BJ (cell line): ENCODE results near the gene SERPINB1. TPM values are rescaled to one million over a fixed set of nuclear protein-coding genes. Genes with fewer than 3 reads are reported as not detected.
A peak's percentile ranks its signal among the peaks of the same experiment; 100 is the strongest.

Experiments
- CTCF ChIA-PET: fragments of 350-600 bp; formaldehyde crosslinking; extraction: SDS; loops from one replicate; lab custom pipeline; 2021; ENCODE audit warnings: antibody characterized with exemption, inconsistent platforms; lab: Yijun Ruan, JAX
- POLR2A ChIA-PET: fragments of 300-600 bp; sonication (Branson Sonifier 250); formaldehyde crosslinking; extraction: SDS; loops from one replicate; lab custom pipeline; 2021; ENCODE audit warnings: antibody characterized with exemption; lab: Charles Lee
- DNase-seq: peaks from one replicate; pipeline ENCODE4 v3.0.0-alpha.2; 2011; ENCODE audit warnings: low read depth
- H3K27me3 ChIP-seq: 2 replicates; pipeline ENCODE4 v1.6.0; 2011; ENCODE audit warnings: low read length; ENCODE audit not compliant: control insufficient read depth, insufficient read depth
- H3K36me3 ChIP-seq: 2 replicates; pipeline ENCODE4 v1.5.1; 2011; ENCODE audit warnings: low read length; ENCODE audit not compliant: control insufficient read depth, insufficient read depth
- H3K4me3 ChIP-seq: 2 replicates; pipeline ENCODE4 v1.5.1; 2011; ENCODE audit warnings: low read depth, mild to moderate bottlenecking, control low read depth, low read length
- CTCF ChIP-seq: IDR thresholded peaks from 2 replicates; pipeline ENCODE4 v1.5.1; 2011; ENCODE audit warnings: low read depth, mild to moderate bottlenecking, control low read depth, inconsistent platforms, low read length, moderate library complexity; ENCODE audit not compliant: insufficient read depth
- polyA plus RNA-seq: library from polyadenylated mRNA; depleted of rRNA; stranded (reverse); fragments of >200 nt; gene quantifications from 2 replicates; pipeline ENCODE4 v1.2.3, GENCODE V29; 2011

The SERPINB1 gene
- polyA plus RNA-seq, 1 experiment: 17.9 TPM

- no peak for DNase-seq
- ChIA-PET POLR2A (interaction anchor here (0.8 kb wide), 1 partner anchor 10 kb away, joined by 3 read pairs; no protein-coding TSS in a partner anchor), CTCF (interaction anchor here (0.6 to 9.5 kb wide), 8 partner anchors 49 to 1244 kb away, joined by 3 to 151 read pairs (median 8); partner anchors contain the start of genes MYLK4 and WRNIP1)
- no peaks in the 10 kb centered on the region for H3K27me3 ChIP-seq
- H3K36me3 ChIP-seq: peaks cover 8% of the 10 kb centered on the region
- peak overlapping the region; percentile 55 for H3K4me3 ChIP-seq
- TF ChIP-seq CTCF: no peak
These were observed 1.5 kb downstream of the SERPINB1 start for GRCh38 chr6:2839982-2840748.

- no peak overlapping the region for H3K4me3 ChIP-seq
- CTCF ChIA-PET: interaction anchor here (0.6 to 9.5 kb wide), 7 partner anchors 48 to 1244 kb away, joined by 3 to 151 read pairs (median 9); partner anchors contain the start of gene WRNIP1
- TF ChIP-seq CTCF: no peak
- DNase-seq: no peak
- H3K27me3 ChIP-seq: no peaks in the 10 kb centered on the region
- POLR2A ChIA-PET: interaction anchor here (0.8 kb wide), 1 partner anchor 11 kb away, joined by 3 read pairs; no protein-coding TSS in a partner anchor
- peaks cover 8% of the 10 kb centered on the region for H3K36me3 ChIP-seq
These were observed 2.3 kb downstream of the SERPINB1 start for GRCh38 chr6:2839195-2839981.

GRCh38 chr6:2838251-2838650 lies 3.4 kb downstream of the SERPINB1 start:
- ChIA-PET POLR2A (no interaction called here), CTCF (no interaction called here)
- no peak for DNase-seq
- H3K4me3 ChIP-seq: no peak overlapping the region
- peaks cover 9% of the 10 kb centered on the region for H3K36me3 ChIP-seq
- H3K27me3 ChIP-seq: no peaks in the 10 kb centered on the region
- TF ChIP-seq CTCF: no peak

- ChIA-PET POLR2A (no interaction called here), CTCF (interaction anchor here (2.3 to 2.4 kb wide), 2 partner anchors 43 to 98 kb away, joined by 7 to 9 read pairs; no protein-coding TSS in a partner anchor)
- Histone ChIP-seq H3K36me3 (peaks cover 9% of the 10 kb centered on the region), H3K4me3 (no peak overlapping the region), H3K27me3 (no peaks in the 10 kb centered on the region)
- DNase-seq: no peak
- TF ChIP-seq CTCF: no peak
These were observed 7.4 kb downstream of the SERPINB1 start for GRCh38 chr6:2834262-2834661.

GRCh38 chr6:2831392-2831791 lies 10.3 kb downstream of the SERPINB1 start:
- no peak for TF ChIP-seq CTCF
- H3K36me3 ChIP-seq: peaks cover 5% of the 10 kb centered on the region
- DNase-seq: no peak
- H3K27me3 ChIP-seq: no peaks in the 10 kb centered on the region
- CTCF ChIA-PET: no interaction called here
- POLR2A ChIA-PET: no interaction called here
- no peak overlapping the region for H3K4me3 ChIP-seq
